H1 (cell line): Measurements from ENCODE around the gene CCDC184. TPM values are rescaled to one million over a fixed set of nuclear protein-coding genes. Genes with fewer than 3 reads are reported as not detected.

Source experiments
- CTCF ChIA-PET: fragments of 300-600 bp; sonication (Branson Sonifier 250); formaldehyde crosslinking; loops from one replicate; lab custom pipeline; 2021; ENCODE audit not compliant: partially characterized antibody; lab: Charles Lee
- POLR2A ChIA-PET: fragments of 300-600 bp; sonication (Branson Sonifier 250); formaldehyde crosslinking; loops from one replicate; lab custom pipeline; 2021; ENCODE audit warnings: inconsistent platforms; ENCODE audit not compliant: partially characterized antibody; lab: Charles Lee
- DNase-seq, 2 experiments: peaks; one replicate each; pipeline versions ENCODE4 v3.0.0 to v3.0.0-alpha.2; 2010 to 2022; ENCODE audit warnings: low spot score in 2 of 2, low read depth in 1 of 2, mixed read lengths in 1 of 2
- FAIRE-seq: peaks from 2 replicates; lab custom pipeline; 2011; peaks lifted over from hg19 to GRCh38; lab: Jason Lieb, UNC
- H2AFZ ChIP-seq: 2 replicates; pipeline ENCODE4 v1.8.1; 2012; ENCODE audit warnings: low read length, inconsistent platforms
- H2AK5ac ChIP-seq: 2 replicates; pipeline ENCODE4 v1.6.1; 2013; ENCODE audit warnings: low read depth, low read length
- H2BK120ac ChIP-seq: replicated peaks from 2 replicates; pipeline ENCODE3; 2013; ENCODE audit warnings: low read depth, low read length, inconsistent platforms
- H2BK12ac ChIP-seq: 2 replicates; pipeline ENCODE4 v1.6.1; 2013; ENCODE audit warnings: low read depth, low read length
- H2BK15ac ChIP-seq: 2 replicates; pipeline ENCODE4 v1.6.1; 2013; ENCODE audit warnings: low read length
- H2BK20ac ChIP-seq: 2 replicates; pipeline ENCODE4 v1.6.1; 2013; ENCODE audit warnings: low read length
- H2BK5ac ChIP-seq: 2 replicates; pipeline ENCODE4 v1.6.1; 2013; ENCODE audit warnings: low read depth, low read length
- H3K14ac ChIP-seq: 2 replicates; pipeline ENCODE4 v1.6.1; 2013; ENCODE audit warnings: inconsistent platforms; ENCODE audit not compliant: insufficient read length
- H3K18ac ChIP-seq: 2 replicates; pipeline ENCODE4 v1.6.1; 2013; ENCODE audit warnings: low read length; ENCODE audit errors: extremely low read depth
- H3K23ac ChIP-seq: 2 replicates; pipeline ENCODE4 v1.6.1; 2013; ENCODE audit warnings: inconsistent platforms; ENCODE audit not compliant: insufficient read length
- H3K23me2 ChIP-seq: 2 replicates; pipeline ENCODE4 v1.6.1; 2013; ENCODE audit warnings: low read depth, low read length
- H3K27ac ChIP-seq: 2 replicates; pipeline ENCODE4 v1.6.1; 2011; ENCODE audit warnings: low read depth, low read length, inconsistent platforms
- H3K27me3 ChIP-seq, 4 experiments: replicated peaks in 1 of 4; 1 replicate in 1 of 4; 2 replicates in 3 of 4; pipeline versions ENCODE4 v1.6.1 to v1.8.1; 2011 to 2013; ENCODE audit warnings: low read length in 3 of 4, mild to moderate bottlenecking in 3 of 4, inconsistent platforms in 2 of 4, mixed read lengths in 2 of 4, moderate library complexity in 1 of 4; ENCODE audit not compliant: control insufficient read depth in 3 of 4, insufficient read depth in 3 of 4; ENCODE audit errors: extremely low read depth in 1 of 4
- H3K36me3 ChIP-seq, 4 experiments: 2 replicates each; pipeline versions ENCODE4 v1.6.1 to v1.8.1; 2011 to 2013; ENCODE audit warnings: mild to moderate bottlenecking in 4 of 4, low read length in 3 of 4, moderate library complexity in 2 of 4, control low read depth in 1 of 4, inconsistent platforms in 1 of 4; ENCODE audit not compliant: insufficient read depth in 4 of 4, control insufficient read depth in 2 of 4
- H3K4ac ChIP-seq: replicated peaks from 2 replicates; pipeline ENCODE3; 2013; ENCODE audit warnings: low read length, low read depth, mixed read lengths, inconsistent platforms; ENCODE audit not compliant: insufficient read length
- H3K4me1 ChIP-seq, 4 experiments: replicated peaks in 1 of 4; 1 replicate in 1 of 4; 2 replicates in 3 of 4; pipeline versions ENCODE4 v1.6.1 to v1.8.1; 2011 to 2013; ENCODE audit warnings: low read length in 3 of 4, inconsistent platforms in 2 of 4, mixed read lengths in 1 of 4; ENCODE audit not compliant: insufficient read depth in 4 of 4, control insufficient read depth in 3 of 4
- H3K4me2 ChIP-seq, 2 experiments: 2 replicates each; pipeline versions ENCODE4 v1.6.1 to v1.8.1; 2011 to 2013; ENCODE audit warnings: low read depth in 2 of 2, low read length in 2 of 2, control low read depth in 1 of 2, inconsistent platforms in 1 of 2, mild to moderate bottlenecking in 1 of 2; ENCODE audit not compliant: insufficient read depth in 1 of 2
- H3K4me3 ChIP-seq, 4 experiments: fragments of 200-600, 300-600 bp in 1 of 4; sonication (generic), shearing (Covaris generic), sonication (Bioruptor Twin) in 1 of 4; 2 replicates each; pipeline versions ENCODE4 v1.5.1 to v1.8.1; 2011 to 2016; ENCODE audit warnings: low read length in 4 of 4, low read depth in 3 of 4, control low read depth in 2 of 4, inconsistent platforms in 2 of 4, mild to moderate bottlenecking in 2 of 4, mixed read lengths in 1 of 4, moderate library complexity in 1 of 4; ENCODE audit not compliant: insufficient read depth in 2 of 4; ENCODE audit errors: extremely low read depth in 1 of 4
- H3K56ac ChIP-seq: replicated peaks from 2 replicates; pipeline ENCODE3; 2013; ENCODE audit warnings: low read depth, mild to moderate bottlenecking, mixed read lengths, low read length, inconsistent platforms; ENCODE audit not compliant: insufficient read length
- H3K79me1 ChIP-seq: 2 replicates; pipeline ENCODE4 v1.6.1; 2013; ENCODE audit warnings: low read depth, low read length, control low read depth
- H3K79me2 ChIP-seq, 2 experiments: 2 replicates each; pipeline versions ENCODE4 v1.6.1 to v1.8.1; 2012 to 2013; ENCODE audit warnings: low read length in 2 of 2, mild to moderate bottlenecking in 2 of 2, inconsistent platforms in 1 of 2; ENCODE audit not compliant: insufficient read depth in 2 of 2, control insufficient read depth in 1 of 2
- H3K9ac ChIP-seq, 4 experiments: replicated peaks in 1 of 4; 1 replicate in 1 of 4; 2 replicates in 3 of 4; pipeline versions ENCODE4 v1.6.1 to v1.8.1; 2011 to 2013; ENCODE audit warnings: low read depth in 3 of 4, low read length in 3 of 4, control low read depth in 2 of 4, mild to moderate bottlenecking in 2 of 4, moderate library complexity in 2 of 4, inconsistent platforms in 1 of 4; ENCODE audit errors: extremely low read depth in 1 of 4
- H3K9me3 ChIP-seq, 2 experiments: 2 replicates each; pipeline versions ENCODE4 v1.6.1 to v1.8.1; 2012 to 2013; ENCODE audit warnings: mild to moderate bottlenecking in 2 of 2, moderate library complexity in 2 of 2, control low read depth in 1 of 2, inconsistent platforms in 1 of 2, low read depth in 1 of 2, low read length in 1 of 2, mixed read lengths in 1 of 2; ENCODE audit not compliant: insufficient read depth in 2 of 2
- H4K20me1 ChIP-seq, 2 experiments: replicated peaks in 1 of 2; 2 replicates each; pipeline versions ENCODE3 to v1.8.1; 2011 to 2013; ENCODE audit warnings: inconsistent platforms in 2 of 2, low read length in 2 of 2, mild to moderate bottlenecking in 1 of 2; ENCODE audit not compliant: insufficient read depth in 2 of 2, control insufficient read depth in 1 of 2
- H4K5ac ChIP-seq: 2 replicates; pipeline ENCODE4 v1.6.1; 2013; ENCODE audit warnings: low read length, low read depth, mixed read lengths, inconsistent platforms; ENCODE audit not compliant: insufficient read length
- H4K8ac ChIP-seq: 2 replicates; pipeline ENCODE4 v1.8.0; 2013; ENCODE audit warnings: mild to moderate bottlenecking, moderate library complexity, low read length, inconsistent platforms; ENCODE audit not compliant: insufficient read depth; ENCODE audit errors: extremely low read depth
- H4K91ac ChIP-seq: replicated peaks from 2 replicates; pipeline ENCODE3; 2013; ENCODE audit warnings: low read length, mixed read lengths, inconsistent platforms; ENCODE audit not compliant: insufficient read length
- CEBPB ChIP-seq: IDR thresholded peaks from 2 replicates; pipeline ENCODE4 v1.6.1; 2012; ENCODE audit warnings: low read depth, low read length
- EGR1 ChIP-seq: IDR thresholded peaks from 2 replicates; pipeline ENCODE4 v1.6.1; 2011; ENCODE audit warnings: low read depth, low read length, borderline replicate concordance
- GABPA ChIP-seq: IDR thresholded peaks from 2 replicates; pipeline ENCODE4 v1.6.1; 2011; ENCODE audit warnings: mild to moderate bottlenecking, low read length, moderate library complexity, borderline replicate concordance; ENCODE audit not compliant: insufficient read depth
- GTF2F1 ChIP-seq: IDR thresholded peaks from 2 replicates; pipeline ENCODE4 v1.6.1; 2012; ENCODE audit warnings: low read depth, low read length, improper control_type of control experiment, borderline replicate concordance
- HDAC6 ChIP-seq: IDR thresholded peaks from one replicate; pipeline ENCODE4 v1.7.1; 2012; ENCODE audit warnings: low read depth, mild to moderate bottlenecking, inconsistent platforms, low read length, moderate library complexity
- JUND ChIP-seq: IDR thresholded peaks from 2 replicates; pipeline ENCODE4 v1.6.1; 2011; ENCODE audit warnings: mild to moderate bottlenecking, improper control_type of control experiment, low read length
- PHF8 ChIP-seq: fragments of 200-600 bp; sonication (generic); conservative IDR thresholded peaks from 2 replicates; pipeline ENCODE4 v1.7.1; 2012; ENCODE audit warnings: low read depth, mild to moderate bottlenecking, inconsistent platforms, low read length, moderate library complexity
- RAD21 ChIP-seq, 2 experiments: IDR thresholded peaks in 1 of 2; conservative IDR thresholded peaks in 1 of 2; 2 replicates each; pipeline ENCODE4 v1.6.1; 2011; ENCODE audit warnings: low read depth in 2 of 2, low read length in 2 of 2, improper control_type of control experiment in 1 of 2, inconsistent platforms in 1 of 2, mild to moderate bottlenecking in 1 of 2, moderate library complexity in 1 of 2
- RNF2 ChIP-seq: fragments of 200-900, 300-1000 bp; sonication (generic); IDR thresholded peaks from 2 replicates; pipeline ENCODE4 v1.7.1; 2016; ENCODE audit warnings: borderline replicate concordance, low read depth, mild to moderate bottlenecking, antibody characterized with exemption, low read length; ENCODE audit not compliant: poor library complexity, severe bottlenecking; ENCODE audit errors: missing control alignments
- SP1 ChIP-seq: IDR thresholded peaks from 2 replicates; pipeline ENCODE4 v1.6.1; 2011; ENCODE audit warnings: low read depth, low read length
- TAF1 ChIP-seq: IDR thresholded peaks from 2 replicates; pipeline ENCODE4 v1.6.1; 2011; ENCODE audit warnings: mild to moderate bottlenecking, low read depth, low read length
- TCF12 ChIP-seq: IDR thresholded peaks from 2 replicates; pipeline ENCODE4 v1.6.1; 2011; ENCODE audit warnings: low read depth, mild to moderate bottlenecking, low read length
- TEAD4 ChIP-seq: IDR thresholded peaks from 2 replicates; pipeline ENCODE4 v1.6.1; 2012; ENCODE audit warnings: low read depth, low read length, inconsistent platforms, mixed read lengths
- WGBS, 2 experiments: shearing (Covaris generic) in 1 of 2; methylation state at CpG; one replicate each; pipeline versions ENCODE4 v1.1.6 to v1.1.7; 2013 to 2015; ENCODE audit warnings: low lambda C conversion rate in 2 of 2, mixed read lengths in 2 of 2, inconsistent platforms in 1 of 2, low coverage in 1 of 2, missing lambda C conversion rate in 1 of 2; ENCODE audit not compliant: insufficient replicate concordance in 2 of 2, insufficient coverage in 1 of 2, insufficient read length in 1 of 2; ENCODE audit errors: extremely low coverage in 1 of 2, missing lambda C conversion rate in 1 of 2; 5-methylcytosine and 5-hydroxymethylcytosine counted together
- polyA plus RNA-seq, 7 experiments: library from polyadenylated mRNA; depleted of rRNA in 3 of 7; stranded (reverse) in 5 of 7; unstranded in 2 of 7; fragments of >200 nt in 5 of 7; fragments of 200-250 nt in 2 of 7; gene quantifications; 1 replicate in 5 of 7; 2 replicates in 1 of 7; 4 replicates in 1 of 7; pipeline versions ENCODE4 v1.2.1 to v1.2.3, GENCODE V29; 2011 to 2013; ENCODE audit warnings: missing spikeins in 2 of 7, mixed read lengths in 2 of 7
- total RNA-seq: library from RNA; stranded (reverse); fragmentation: NEBNext Ultra II Directional; extraction: Animal tissue kit (Norgen Biotek cat#: 25700); gene quantifications from 2 replicates; pipeline ENCODE4 v1.2.1, GENCODE V29; 2021

CCDC184 gene
- total and polyA plus RNA-seq, 2 of the 8 experiments (the other 6 are each of a cell fraction or from before 2014, with no cell fraction given), result 2.2 to 3.0 TPM

- no peak for DNase-seq
- POLR2A ChIA-PET, result interaction anchor here (0.8 to 1.3 kb wide), 2 partner anchors 24 to 58 kb away, joined by 3 to 4 read pairs; no protein-coding TSS in a partner anchor
- no peak overlapping the region for H3K4me3 ChIP-seq
- TF ChIP-seq HDAC6 (no peak), SP1 (no peak), GABPA (no peak), TAF1 (no peak), RNF2 (no peak), TCF12 (no peak), GTF2F1 (no peak), PHF8 (no peak), CEBPB (no peak), EGR1 (no peak), RAD21 (IDR thresholded peaks at IDR 0.05 in 1 of 2, conservative IDR thresholded peaks at IDR 0.05 in 1 of 2; ENCODE audit: low read depth in 2 of 2, low read length in 2 of 2) (no peak), TEAD4 (no peak), JUND (no peak)
Measured at GRCh38 chr12:48179466-48179865, 4.0 kb upstream of the CCDC184 start.

More at GRCh38 chr12:48179466-48179865, 4.0 kb upstream of the CCDC184 start:
- CTCF ChIA-PET, result interaction anchor here (0.8 to 5.7 kb wide), 10 partner anchors 9 to 274 kb away, joined by 3 to 40 read pairs (median 4); partner anchors contain the start of genes ASB8, SENP1 and VDR
- no peak overlapping the region for H4K8ac ChIP-seq
- H4K5ac ChIP-seq, result no peak overlapping the region
- 100% methylated on average over 1 of the region's 1 CpG; no CpG with 5 or more reads in 1 of the 2 experiments for WGBS, 2 experiments
- no peaks in the 10 kb centered on the region for H3K36me3 ChIP-seq
- no peak overlapping the region for H3K56ac ChIP-seq
- H3K4me2 ChIP-seq, result no peak overlapping the region
- H2AK5ac ChIP-seq, result no peak overlapping the region
- no peaks in the 10 kb centered on the region for H4K20me1 ChIP-seq
- H3K27me3 ChIP-seq, result peaks cover 6 to 23% (median 13%) of the 10 kb centered on the region in 4 experiments
- H3K79me2 ChIP-seq, result no peaks in the 10 kb centered on the region
- peaks cover 14% of the 10 kb centered on the region; the same call in 1 of the 2 replicates for H3K23me2 ChIP-seq
- no peak overlapping the region for H2BK5ac ChIP-seq
- H3K18ac ChIP-seq, result no peak overlapping the region
- no peak overlapping the region for H2BK15ac ChIP-seq
- H3K4ac ChIP-seq, result no peak overlapping the region
- no peak overlapping the region for H2BK120ac ChIP-seq
- no peaks in the 10 kb centered on the region for H3K79me1 ChIP-seq
- H3K9me3 ChIP-seq, result no peaks in the 10 kb centered on the region; a peak in 1 of 4 replicates
- H2AFZ ChIP-seq, result no peak overlapping the region
- no peak overlapping the region for H3K23ac ChIP-seq
- no peak overlapping the region for H2BK20ac ChIP-seq
- H3K14ac ChIP-seq, result no peak overlapping the region
- H3K27ac ChIP-seq, result no peak overlapping the region
- FAIRE-seq, result no peak
- no peak overlapping the region for H3K9ac ChIP-seq
- H4K91ac ChIP-seq, result no peak overlapping the region
- peaks cover 1 to 11% (median 7%) of the 10 kb centered on the region in 4 experiments; a peak in 6 of 7 replicates for H3K4me1 ChIP-seq
- 0 out of 2 replicates have a peak overlapping the region, but pooled peaks have one; percentile 31 for H2BK12ac ChIP-seq
